GM06990 (cell line): ENCODE data around the gene FSTL1.

Experiments used
- DNase-seq: peaks from one replicate; pipeline ENCODE4 v3.0.0-alpha.2; 2011; ENCODE audit not compliant: insufficient read length; ENCODE audit errors: extremely low read depth
- H3K27me3 ChIP-seq: replicated peaks from 2 replicates; pipeline ENCODE4 v1.6.0; 2011; ENCODE audit warnings: low read length; ENCODE audit not compliant: control insufficient read depth, insufficient read depth
- H3K36me3 ChIP-seq: 2 replicates; pipeline ENCODE4 v1.5.1; 2011; ENCODE audit warnings: low read length; ENCODE audit not compliant: control insufficient read depth, insufficient read depth
- H3K4me3 ChIP-seq: replicated peaks from 2 replicates; pipeline ENCODE4 v1.5.1; 2011; ENCODE audit warnings: low read depth, mild to moderate bottlenecking, control low read depth, low read length
- TF ChIP-seq, protein P1 (sequence below): IDR thresholded peaks from 2 replicates; pipeline ENCODE4 v1.5.1; 2011; ENCODE audit warnings: low read length, control low read depth, mild to moderate bottlenecking, inconsistent platforms; ENCODE audit not compliant: insufficient read depth, poor library complexity, severe bottlenecking

The FSTL1 gene

DNA sequence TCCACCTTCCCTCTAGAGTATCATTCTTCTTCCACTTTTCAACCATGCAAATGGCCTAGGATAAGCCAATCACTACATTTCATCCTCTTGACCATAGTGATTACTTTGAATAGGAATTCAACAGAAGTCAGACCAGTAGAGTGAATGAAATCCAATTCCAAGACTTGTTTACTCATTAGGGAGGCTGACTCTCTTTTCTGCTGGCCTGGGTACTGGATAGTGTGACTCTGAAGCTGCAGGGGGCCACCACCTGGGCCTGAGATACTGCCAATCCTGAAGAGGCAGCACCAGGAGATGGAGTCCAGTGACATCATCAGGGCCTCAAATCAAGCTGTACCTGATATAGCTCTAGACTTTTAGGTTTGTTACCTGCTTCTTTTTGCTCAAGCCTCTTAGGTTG, 7.0 kb upstream of the FSTL1 start:
- peaks cover 1% of the 10 kb centered on the region; the same call in 1 of the 2 replicates for H3K27me3 ChIP-seq
- TF ChIP-seq, protein P1, sequence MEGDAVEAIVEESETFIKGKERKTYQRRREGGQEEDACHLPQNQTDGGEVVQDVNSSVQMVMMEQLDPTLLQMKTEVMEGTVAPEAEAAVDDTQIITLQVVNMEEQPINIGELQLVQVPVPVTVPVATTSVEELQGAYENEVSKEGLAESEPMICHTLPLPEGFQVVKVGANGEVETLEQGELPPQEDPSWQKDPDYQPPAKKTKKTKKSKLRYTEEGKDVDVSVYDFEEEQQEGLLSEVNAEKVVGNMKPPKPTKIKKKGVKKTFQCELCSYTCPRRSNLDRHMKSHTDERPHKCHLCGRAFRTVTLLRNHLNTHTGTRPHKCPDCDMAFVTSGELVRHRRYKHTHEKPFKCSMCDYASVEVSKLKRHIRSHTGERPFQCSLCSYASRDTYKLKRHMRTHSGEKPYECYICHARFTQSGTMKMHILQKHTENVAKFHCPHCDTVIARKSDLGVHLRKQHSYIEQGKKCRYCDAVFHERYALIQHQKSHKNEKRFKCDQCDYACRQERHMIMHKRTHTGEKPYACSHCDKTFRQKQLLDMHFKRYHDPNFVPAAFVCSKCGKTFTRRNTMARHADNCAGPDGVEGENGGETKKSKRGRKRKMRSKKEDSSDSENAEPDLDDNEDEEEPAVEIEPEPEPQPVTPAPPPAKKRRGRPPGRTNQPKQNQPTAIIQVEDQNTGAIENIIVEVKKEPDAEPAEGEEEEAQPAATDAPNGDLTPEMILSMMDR = no peak
- H3K36me3 ChIP-seq = no peaks in the 10 kb centered on the region
- no peak for DNase-seq
- H3K4me3 ChIP-seq = no peak overlapping the region

- H3K4me3 ChIP-seq = no peak overlapping the region
- H3K36me3 ChIP-seq = no peaks in the 10 kb centered on the region
- peaks cover 2% of the 10 kb centered on the region for H3K27me3 ChIP-seq
- TF ChIP-seq, protein P1 = no peak
- DNase-seq = no peak
Measured at GRCh38 chr3:120454076-120454689, 3.4 kb upstream of the FSTL1 start.

DNA sequence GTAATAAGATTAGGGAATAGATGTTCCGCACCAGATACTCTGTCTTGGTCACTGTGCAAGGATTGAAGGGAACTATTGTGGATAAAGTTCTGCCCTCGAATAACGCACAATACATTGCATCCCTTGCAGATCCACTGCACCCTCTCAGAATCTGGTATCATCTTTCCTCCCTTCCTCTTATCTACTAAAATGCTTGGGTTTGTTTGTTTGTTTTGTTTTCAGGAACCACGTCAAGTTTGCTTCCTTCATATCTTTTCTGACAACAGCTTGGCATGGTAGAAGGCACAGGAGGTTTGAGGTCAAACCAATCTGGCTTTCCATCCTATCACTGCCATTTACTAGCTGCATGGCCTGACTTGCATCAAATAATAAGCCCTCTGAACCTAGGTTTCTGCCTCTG, 2.0 kb upstream of the FSTL1 start:
- H3K27me3 ChIP-seq = peaks cover 2% of the 10 kb centered on the region
- H3K36me3 ChIP-seq = no peaks in the 10 kb centered on the region
- TF ChIP-seq, protein P1 = no peak
- no peak for DNase-seq
- no peak overlapping the region for H3K4me3 ChIP-seq

- DNase-seq = no peak
- Histone ChIP-seq H3K4me3 (no peak overlapping the region), H3K36me3 (no peaks in the 10 kb centered on the region), H3K27me3 (peaks cover 2% of the 10 kb centered on the region)
- TF ChIP-seq, protein P1 = no peak
Measured at GRCh38 chr3:120451806-120452205, 1.0 kb upstream of the FSTL1 start.

DNA sequence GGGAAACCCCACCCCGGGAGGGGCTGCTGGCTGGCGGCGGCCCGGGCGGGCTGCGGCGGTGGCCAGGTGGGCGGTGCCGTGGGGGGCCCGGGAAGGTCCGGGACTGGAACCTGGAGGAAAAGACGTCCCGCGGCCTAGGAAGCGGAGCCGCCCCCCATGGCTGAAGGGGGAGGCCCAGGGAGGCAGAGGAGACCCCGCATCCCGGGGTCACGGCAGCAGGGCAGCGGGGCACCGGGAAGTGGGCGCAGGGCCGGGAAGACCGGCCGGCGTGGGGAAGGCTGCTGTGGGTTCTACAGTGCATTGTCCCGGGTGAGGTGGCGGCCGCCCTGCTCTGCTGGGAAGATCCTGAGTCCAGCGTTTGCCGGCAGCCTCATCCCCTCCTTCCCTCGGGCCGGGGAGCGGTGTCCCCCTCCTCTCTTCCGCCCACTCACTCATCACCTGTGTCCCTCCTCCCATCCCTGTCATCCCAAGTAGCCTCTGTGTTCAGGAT, 525 bp upstream of the FSTL1 start:
- Histone ChIP-seq H3K4me3 (no peak overlapping the region), H3K36me3 (no peaks in the 10 kb centered on the region), H3K27me3 (peaks cover 2% of the 10 kb centered on the region)
- TF ChIP-seq, protein P1 = no peak
- DNase-seq = no peak
